Measurements from ENCODE around the gene INO80D.
"Not testable (repeated sequence)": the region's sequence is repeated elsewhere in the genome, so short reads cannot be mapped to it uniquely, and the experiment has no call there.

The INO80D gene, protein sequence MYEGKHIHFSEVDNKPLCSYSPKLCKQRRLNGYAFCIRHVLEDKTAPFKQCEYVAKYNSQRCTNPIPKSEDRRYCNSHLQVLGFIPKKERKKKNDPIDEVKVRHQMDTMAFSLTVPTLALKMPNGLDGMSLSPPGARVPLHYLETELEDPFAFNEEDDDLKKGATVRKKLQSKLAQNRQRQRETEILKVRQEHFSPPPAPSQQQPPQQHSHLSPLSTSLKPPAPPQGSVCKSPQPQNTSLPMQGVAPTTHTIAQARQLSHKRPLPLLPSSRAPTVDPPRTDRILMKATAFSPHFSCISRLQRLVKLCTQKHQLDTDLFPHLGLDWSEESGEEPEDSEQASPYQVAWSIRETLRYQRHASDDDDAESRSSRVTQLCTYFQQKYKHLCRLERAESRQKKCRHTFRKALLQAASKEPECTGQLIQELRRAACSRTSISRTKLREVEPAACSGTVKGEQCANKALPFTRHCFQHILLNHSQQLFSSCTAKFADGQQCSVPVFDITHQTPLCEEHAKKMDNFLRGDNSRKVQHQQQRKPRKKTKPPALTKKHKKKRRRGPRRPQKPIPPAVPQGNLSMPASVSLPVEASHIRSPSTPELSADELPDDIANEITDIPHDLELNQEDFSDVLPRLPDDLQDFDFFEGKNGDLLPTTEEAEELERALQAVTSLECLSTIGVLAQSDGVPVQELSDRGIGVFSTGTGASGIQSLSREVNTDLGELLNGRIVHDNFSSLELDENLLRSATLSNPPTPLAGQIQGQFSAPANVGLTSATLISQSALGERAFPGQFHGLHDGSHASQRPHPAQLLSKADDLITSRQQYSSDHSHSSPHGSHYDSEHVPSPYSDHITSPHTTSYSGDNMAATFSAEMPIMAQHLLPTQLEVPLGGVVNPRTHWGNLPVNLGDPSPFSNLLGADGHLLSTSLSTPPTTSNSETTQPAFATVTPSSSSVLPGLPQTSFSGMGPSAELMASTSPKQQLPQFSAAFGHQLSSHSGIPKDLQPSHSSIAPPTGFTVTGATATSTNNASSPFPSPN

DNA sequence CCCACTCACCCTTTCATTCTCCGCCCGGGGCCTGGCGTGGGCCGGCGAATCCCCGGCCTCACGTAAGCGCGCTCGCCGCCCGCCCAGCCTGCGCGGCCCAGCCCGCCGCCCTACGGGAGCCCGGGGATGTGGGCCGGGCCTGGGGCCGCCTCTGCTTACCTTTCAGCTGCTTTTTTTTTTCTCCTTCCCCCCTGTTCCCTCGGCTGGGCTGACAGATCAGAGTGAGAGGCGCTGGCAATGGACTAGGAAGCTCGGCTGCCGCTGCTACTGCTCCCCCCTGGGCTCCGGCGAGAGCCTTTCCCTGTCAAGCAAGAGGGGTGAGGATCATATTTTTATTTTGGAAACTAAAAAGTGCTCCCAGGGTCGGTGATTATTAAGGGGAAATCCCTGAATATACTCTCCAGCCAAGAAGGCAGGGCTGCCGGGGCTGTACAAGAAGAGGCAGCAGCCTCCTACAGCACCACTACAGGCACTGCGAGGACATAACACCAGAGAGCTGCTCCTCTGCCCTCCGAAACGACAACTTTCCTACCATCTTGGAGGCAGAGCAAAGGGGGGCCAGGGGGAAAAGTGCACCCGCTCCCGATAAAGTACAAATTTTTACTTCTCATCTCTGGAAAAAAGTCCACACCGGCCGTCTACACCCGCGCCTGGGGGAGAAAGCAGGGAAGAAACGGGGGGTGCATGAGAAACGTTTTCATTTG lies at the start of gene INO80D:
INO80D (minus strand) TSS at position 433 of the 704 bp plus-strand sequence. CDS start 23,158 bp downstream, outside the sequence.
- peak; percentile 43 for DNase-seq (ENCODE audit: low read depth, low spot score)
- peak within 1 kb of the TSS; percentile 97 for H3K27ac ChIP-seq

DNA sequence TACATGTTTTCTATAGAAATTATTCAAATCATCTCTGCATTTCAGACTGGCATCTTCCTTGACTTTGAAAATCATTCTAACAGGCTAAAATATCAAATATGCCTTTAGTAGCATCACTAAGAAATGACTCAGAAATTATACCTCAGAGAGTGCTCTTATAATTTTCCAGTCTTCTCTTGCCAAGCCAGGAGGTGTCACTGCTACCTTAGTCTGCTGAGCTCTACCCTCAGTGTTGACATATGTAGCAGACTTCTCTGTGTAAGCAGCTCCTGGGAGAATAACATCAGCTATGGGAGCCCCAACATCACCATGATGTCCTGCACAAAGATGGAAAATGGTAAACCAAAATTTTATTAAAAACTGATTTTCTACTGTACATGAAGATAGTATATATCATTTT lies 41.7 kb upstream of the INO80D start:
- no peak overlapping the region for H3K27ac ChIP-seq
- DNase-seq (ENCODE audit: low read depth, low spot score) = no peak

DNA sequence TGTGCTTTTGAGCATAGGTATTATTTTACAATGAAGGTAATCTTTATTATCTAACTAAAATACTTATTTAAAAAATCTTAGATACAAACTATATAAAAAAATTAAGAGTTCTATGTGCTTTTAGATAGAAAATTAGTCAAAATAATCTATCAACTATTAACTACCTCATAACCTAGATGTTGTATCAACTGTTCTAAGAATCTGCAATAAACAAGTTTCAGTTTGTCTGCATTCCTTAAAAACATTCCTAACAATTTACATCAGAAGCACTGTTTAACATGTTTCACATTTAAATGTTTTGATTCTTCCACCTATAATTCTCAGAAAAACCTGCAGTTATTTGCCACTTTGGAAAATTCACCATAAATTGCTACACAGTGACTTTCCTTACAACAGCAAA lies 39.9 kb upstream of the INO80D start:
- DNase-seq (ENCODE audit: low read depth, low spot score) = no peak
- peak overlapping the region; percentile 19 for H3K27ac ChIP-seq

DNA sequence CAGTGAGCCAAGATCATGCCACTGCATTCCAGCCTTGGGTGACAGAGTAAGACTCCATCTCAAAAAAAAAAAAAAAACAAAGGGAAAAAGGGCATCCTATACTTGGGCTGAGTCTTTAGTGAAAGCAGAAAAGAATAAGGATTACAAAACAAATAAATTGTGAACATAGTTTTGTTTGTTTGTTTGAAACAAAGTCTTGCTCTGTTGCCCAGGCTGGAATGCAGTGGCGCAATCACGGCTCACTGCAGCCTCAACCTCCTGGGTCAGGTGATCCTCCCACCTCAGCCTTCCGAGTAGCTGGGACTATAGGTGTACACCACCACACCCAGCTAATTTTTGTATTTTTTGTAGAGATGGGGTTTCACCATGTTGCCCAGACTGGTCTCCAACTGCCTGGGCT lies 36.6 kb upstream of the INO80D start:
- DNase-seq (ENCODE audit: low read depth, low spot score) = not testable (repeated sequence)

DNA sequence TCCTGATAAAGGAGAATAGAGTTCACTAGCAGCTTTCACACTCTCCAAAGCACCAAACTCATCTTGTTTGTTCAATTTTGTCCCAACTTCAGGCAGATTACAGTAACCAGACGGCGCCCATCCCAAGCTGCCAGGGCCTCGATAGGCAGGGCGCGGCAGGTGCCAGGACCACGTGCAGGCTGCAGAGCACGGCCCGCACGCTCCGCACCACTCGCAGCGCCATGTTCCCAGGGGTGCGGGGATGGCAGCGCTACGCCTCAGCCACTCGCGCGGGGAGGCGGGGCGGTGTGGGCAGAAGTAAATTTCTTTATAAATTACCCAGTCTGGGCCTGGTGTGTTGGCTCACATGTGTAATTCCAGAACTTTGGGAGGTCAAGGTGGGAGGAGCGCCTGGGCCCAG lies 30.3 kb upstream of the INO80D start:
- no peak overlapping the region for H3K27ac ChIP-seq
- DNase-seq (ENCODE audit: low read depth, low spot score) = no peak

More for the DNA sequence above, 36.6 kb upstream of the INO80D start:
- not testable (repeated sequence) for H3K27ac ChIP-seq

DNA sequence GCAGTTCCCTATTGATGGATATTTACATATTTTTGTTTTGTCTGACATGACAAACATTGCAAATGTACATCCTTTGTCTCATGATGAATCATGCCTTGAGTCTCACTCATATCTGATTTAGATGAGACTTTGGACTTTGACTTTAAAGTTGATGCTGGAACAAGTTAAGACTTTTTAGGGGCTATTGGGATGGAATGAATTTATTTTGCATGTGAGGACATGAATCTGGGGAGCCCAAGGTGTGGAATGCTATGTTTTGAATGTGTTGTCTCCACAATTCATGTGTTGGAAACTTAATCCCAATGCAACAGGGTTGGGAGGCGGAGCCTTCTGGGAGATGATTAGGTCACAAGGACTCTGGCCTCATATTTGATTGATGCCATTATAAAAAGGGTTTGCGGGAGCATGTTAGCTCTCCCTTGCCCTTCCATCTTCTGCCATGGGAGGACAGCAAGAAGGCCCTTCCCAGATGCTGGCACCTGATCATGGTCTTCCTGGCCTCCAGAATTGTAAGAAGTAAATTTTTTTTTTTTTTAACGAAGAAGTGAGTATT lies 29.1 kb upstream of the INO80D start:
- H3K27ac ChIP-seq = no peak overlapping the region
- DNase-seq (ENCODE audit: low read depth, low spot score) = no peak

DNA sequence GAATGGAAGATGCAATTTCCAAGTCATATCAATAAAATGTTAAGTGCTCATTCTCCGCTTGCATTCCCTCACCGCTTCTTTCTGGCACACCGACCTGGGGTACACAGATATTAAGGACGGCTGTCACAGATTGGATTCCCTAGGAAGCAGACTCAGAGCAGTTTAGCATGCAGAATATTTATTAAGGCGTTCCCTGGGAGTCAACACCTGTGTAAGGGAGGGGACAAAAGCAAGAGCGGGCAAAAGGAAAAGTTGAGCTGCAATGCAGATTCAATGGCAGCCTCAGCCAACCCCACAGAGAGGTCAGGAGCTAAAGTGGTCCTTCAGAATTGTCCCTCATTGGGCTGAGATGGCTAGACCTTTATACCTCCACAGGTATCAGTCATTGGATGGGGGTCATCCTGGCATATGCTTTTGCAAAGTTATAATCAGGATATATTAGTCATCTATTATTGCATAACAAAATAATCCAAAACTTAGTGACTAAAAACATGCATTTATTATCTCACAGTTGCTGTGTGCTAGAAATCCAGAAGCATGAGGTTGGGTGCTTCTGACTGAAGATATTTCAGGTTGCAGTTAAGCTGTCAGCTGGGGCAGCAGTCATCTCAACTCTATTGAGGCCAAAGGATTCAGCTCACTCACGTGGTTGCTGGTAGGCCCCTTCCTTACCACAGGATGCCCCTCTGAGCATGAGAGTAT lies 27.0 kb upstream of the INO80D start:
- DNase-seq (ENCODE audit: low read depth, low spot score) = no peak
- H3K27ac ChIP-seq = no peak overlapping the region

DNA sequence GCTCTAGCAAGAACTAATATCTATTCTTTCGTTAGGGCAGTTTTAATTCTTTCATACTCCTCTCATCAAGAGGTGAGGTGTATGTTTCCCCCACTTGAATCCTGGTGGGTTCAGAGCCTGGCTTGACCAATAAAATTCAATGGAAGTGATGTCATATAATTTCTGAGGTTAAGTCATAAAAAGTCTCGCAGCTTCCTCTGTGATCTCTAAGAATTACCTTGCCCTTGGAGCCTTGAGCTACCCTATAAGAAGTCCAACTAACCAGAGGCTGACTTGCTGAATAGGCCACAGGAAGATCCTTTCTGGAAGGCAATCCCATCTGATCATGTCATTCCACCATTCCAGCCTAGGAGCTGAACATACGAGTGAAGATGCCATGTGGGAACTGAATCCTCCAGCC lies 26.1 kb upstream of the INO80D start:
- no peak for DNase-seq (ENCODE audit: low read depth, low spot score)
- no peak overlapping the region for H3K27ac ChIP-seq

DNA sequence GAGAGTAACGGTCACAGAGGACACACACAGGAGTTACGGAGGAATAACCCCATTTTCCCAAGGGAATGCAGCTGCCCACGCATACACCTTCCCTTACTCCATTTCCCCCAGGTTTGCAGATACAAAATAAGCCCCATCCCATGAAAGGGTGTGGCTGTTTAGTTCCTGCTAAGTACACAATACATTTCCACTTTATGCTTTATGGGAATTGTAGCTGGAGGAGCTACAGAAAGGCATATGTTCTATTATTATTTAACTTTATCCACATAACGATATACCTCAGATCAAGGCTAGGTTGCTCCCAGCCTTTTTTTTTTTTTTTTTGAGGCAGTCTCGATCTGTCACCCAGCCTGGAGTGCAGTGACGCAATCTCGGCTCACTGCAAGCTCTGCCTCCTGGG lies 22.7 kb upstream of the INO80D start:
- DNase-seq (ENCODE audit: low read depth, low spot score) = no peak
- H3K27ac ChIP-seq = no peak overlapping the region

DNA sequence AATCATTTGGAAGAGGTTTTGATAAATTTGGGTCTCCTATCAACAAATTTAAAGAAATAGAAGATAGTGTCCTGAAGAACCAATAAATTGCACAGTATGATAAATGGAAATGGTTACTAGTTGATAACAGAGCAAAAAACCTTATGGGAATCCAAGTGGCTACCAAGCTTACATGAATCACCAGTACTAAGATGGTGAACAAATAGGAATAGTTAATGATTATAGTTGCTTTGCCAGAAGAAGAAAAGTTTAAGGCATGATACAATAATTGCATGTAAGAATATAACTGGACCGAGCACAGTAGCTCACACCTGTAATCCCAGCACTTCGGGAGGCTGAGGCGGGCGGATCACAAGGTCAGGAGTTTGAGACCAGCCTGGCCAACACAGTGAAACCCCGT lies 19.6 kb upstream of the INO80D start:
- peak overlapping the region; percentile 80 for H3K27ac ChIP-seq

DNA sequence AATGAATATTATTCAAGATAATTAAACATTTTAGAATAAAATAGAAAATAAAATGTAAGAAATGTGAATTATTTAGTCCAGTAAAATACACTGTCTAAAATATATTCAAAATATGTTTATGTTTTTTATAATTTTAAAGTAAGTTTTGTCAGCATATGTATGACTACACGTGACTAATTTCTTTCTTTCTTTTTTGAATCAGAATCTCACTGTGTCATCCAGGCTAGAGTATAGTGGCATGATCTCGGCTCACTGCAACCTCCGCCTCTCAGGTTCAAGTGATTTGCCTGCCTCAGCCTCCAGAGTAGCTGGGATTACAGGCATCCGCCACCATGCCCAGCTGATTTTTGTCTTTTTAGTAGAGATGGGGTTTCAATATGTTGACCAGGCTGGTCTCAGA lies 19.1 kb upstream of the INO80D start:
- peak overlapping the region; percentile 80 for H3K27ac ChIP-seq
- DNase-seq (ENCODE audit: low read depth, low spot score) = no peak

More for the DNA sequence above, 19.6 kb upstream of the INO80D start:
- no peak for DNase-seq (ENCODE audit: low read depth, low spot score)

DNA sequence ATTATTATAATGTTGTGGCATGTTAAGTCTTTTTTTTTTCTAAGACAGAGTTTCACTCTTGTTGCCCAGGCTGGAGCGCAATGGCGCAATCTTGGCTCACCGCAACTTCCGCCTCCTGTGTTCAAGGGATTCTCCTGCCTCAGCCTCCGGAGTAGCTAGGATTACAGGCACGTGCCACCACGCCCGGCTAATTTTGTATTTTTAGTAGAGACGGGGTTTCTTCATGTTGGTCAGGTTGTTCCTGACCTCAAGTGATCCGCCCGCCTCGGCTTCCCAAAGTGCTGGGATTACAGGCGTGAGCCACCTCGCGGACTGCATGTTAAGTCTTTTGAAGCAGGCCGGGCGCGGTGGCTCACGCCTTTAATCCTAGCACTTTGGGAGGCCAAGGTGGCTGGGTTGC lies 12.9 kb upstream of the INO80D start:
- not testable (repeated sequence) for DNase-seq (ENCODE audit: low read depth, low spot score); H3K27ac ChIP-seq

DNA sequence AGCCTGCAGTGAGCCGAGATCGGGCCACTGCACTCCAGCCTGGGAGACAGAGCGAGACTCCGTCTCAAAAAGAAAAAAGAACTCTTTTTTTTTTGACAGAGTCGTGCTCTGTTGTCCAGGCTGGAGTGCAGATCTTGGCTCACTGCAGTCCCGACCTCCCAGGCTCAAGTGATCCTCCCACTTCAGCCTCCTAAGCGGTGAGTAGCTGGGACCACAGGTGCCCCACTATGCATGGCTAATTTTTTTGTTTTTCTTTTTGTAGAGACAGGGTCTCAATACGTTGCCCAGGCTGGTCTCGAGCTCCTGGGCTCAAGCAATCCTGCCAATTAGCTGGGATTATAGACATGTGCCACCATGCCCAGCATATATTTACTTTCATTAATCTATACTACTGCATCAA lies 12.5 kb upstream of the INO80D start:
- DNase-seq (ENCODE audit: low read depth, low spot score) = no peak
- no peak overlapping the region for H3K27ac ChIP-seq

DNA sequence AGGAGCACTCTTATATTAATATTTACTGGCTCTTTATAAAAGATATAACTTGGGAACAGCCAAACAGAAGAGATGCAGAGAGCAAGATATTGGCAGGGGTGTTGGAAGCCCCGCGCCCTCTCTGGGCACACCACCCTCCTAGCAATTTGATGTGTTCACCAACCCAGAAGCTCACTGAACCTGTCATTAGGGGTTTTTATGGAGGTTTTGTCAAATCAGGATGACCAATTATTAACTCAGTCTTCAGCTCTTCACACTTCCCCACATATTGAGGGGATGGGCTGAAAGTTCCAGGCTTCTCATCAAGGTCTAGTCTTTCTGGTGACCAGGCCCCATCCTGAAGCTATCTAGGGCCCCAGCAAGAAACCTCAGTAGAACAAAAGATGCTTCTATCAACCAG lies 10.9 kb upstream of the INO80D start:
- H3K27ac ChIP-seq = no peak overlapping the region
- no peak for DNase-seq (ENCODE audit: low read depth, low spot score)

DNA sequence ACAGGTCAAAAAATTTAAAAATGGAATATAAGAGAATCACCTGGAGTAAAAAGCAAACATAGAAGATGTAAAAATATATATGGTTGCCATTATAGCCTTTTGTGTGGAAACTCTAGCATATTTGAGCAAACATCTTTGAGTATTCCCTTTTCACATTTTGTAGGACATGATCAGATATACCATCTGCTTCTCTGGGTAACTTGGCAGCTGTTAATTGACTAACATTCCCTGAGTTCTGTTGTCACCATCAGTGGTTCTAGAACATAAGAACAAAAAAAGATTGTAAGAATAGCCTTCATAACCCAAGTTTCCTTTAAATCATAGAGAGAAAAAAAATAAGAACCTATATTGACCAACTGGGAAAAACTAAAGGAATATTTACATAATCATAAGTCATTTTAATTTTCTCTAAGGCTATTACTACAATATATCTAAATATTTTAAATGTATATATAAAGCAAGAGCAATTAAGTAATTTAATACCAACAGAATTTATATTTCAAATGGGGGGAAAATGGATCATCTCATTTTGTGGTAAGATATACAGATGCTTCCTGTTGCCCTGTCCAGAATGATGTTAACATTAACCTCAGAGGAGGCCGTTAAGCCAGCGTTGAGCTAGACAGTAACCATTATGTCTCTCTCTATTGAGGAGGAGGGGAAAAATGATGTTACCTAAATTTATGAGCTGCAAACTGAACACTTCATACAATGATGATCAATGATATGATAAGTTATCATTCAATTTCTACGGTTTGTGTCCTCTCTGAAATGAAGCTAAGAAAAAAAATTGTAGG lies 9.8 kb upstream of the INO80D start:
- no peak for DNase-seq (ENCODE audit: low read depth, low spot score)
- no peak overlapping the region for H3K27ac ChIP-seq

DNA sequence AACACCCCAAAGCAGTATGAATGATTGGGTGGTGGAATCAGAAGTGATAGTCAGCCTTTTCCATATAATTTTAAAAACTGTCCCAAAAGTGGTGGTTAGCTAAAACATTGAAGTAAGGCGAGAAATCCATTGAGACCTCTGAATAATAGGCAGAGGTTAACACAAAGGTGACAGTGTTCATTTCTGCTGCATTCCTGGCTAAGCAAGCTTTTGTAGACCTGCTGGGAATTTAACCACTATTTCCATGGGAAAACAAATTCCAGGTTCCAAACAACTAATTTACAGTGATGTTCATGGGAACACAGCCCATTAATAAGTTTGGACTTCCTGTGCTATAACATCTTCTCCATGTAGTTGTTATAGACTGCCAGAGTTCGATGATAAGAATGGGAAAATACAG lies 6.3 kb upstream of the INO80D start:
- DNase-seq (ENCODE audit: low read depth, low spot score) = no peak
- no peak overlapping the region for H3K27ac ChIP-seq

DNA sequence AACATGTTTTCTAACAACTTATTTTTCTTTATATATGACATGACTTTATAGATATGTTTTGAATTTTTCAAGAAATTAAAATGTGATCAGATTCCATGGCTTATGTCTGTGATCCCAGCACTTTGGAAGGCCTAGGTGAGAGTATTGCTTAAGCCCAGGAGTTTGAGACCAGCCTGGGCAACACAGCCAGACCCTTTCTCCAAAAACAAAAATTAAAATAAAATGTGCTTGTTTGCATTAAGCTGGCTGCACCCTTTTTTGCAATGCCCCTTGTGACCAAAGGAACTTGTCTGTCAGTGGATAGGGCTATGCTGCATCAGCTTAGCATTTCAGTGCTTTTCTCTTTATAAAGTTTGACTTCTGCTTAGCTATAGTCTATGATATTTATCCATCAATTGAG lies 2.3 kb upstream of the INO80D start:
- no peak overlapping the region for H3K27ac ChIP-seq
- no peak for DNase-seq (ENCODE audit: low read depth, low spot score)

DNA sequence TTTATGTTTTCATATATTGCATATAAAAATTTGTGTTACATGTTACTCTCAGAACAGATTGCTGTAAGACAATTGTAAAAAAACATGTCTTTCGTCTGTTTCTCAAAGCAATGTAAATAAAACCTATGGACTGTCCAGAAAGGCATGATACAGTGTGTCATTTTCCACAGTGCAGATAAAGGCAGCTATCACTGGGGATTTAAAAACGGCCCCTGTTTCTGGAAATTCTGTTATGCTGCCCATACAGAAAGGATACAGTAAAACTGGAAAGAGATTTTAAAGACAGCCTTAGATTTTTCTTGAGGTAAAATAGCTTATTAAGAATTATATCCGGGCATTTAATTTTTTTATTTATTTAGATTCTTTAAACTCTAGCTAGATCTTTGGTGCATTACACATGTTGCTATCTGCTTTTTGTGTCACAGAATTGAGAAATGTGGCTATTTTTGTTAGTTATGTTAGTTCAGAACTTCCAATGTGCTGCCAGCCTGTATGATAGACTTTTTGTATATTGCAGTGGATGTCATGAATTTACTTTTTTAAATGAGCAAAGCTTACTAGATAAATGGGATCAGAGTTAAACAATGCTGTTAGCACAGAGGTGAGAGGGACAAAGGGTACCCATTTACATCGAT lies 859 bp upstream of the INO80D start:
- no peak for DNase-seq (ENCODE audit: low read depth, low spot score)
- H3K27ac ChIP-seq = peak overlapping the region; percentile 97
